NCI-H2171 (cell line): ENCODE data around the gene BCL2L13.

ENCODE experiments used
- DNase-seq: peaks from one replicate; lab custom pipeline; 2025; lab: John Stamatoyannopoulos, UW

BCL2L13 gene

GRCh38 chr22:17726928-17727897, 88.7 kb downstream of the BCL2L13 start:
- no peak for DNase-seq

DNA sequence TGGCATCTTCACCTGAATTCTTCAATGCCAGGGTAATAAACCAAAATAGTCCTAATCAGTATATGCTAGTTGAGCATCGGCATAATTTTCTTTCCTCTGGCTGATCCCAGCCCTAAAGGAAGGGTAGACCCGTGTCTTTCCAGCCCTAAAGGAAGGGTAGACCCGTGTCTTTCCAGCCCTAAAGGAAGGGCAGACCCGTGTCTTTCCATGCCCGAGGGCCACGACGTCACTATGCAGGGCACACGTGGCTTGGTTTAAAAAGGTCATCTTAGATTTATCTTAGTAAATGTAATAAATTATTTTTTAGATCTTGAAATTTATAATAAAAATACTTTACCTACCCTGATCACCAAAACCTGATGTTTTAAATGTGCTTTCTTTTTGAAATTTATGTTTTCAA, 90.2 kb downstream of the BCL2L13 start:
- DNase-seq, result no peak

- DNase-seq, result no peak
Measured at GRCh38 chr22:17729561-17729960, 91.0 kb downstream of the BCL2L13 start.

- no peak for DNase-seq
Measured at GRCh38 chr22:17732251-17732854, 93.8 kb downstream of the BCL2L13 start.

DNA sequence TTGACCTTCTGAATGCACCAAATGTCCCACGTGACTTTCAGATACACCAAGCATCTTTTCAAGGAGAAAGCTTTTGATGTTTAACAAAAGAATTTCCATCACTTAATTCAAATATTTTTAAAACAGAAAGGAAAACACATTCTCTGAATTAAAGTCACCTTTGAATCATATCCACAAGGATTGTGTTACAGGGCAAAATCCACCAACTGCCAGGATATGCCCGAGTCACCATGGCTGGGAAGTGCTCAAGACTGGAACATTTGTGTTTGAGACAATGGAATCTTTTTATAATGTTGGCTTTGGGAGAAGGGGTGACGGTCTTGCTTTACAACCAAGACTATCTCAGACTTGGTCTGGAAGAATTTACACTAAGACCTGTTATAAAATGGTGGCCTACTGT, 94.9 kb downstream of the BCL2L13 start:
- no peak for DNase-seq

GRCh38 chr22:17734187-17734586, 95.6 kb downstream of the BCL2L13 start:
- no peak for DNase-seq

DNA sequence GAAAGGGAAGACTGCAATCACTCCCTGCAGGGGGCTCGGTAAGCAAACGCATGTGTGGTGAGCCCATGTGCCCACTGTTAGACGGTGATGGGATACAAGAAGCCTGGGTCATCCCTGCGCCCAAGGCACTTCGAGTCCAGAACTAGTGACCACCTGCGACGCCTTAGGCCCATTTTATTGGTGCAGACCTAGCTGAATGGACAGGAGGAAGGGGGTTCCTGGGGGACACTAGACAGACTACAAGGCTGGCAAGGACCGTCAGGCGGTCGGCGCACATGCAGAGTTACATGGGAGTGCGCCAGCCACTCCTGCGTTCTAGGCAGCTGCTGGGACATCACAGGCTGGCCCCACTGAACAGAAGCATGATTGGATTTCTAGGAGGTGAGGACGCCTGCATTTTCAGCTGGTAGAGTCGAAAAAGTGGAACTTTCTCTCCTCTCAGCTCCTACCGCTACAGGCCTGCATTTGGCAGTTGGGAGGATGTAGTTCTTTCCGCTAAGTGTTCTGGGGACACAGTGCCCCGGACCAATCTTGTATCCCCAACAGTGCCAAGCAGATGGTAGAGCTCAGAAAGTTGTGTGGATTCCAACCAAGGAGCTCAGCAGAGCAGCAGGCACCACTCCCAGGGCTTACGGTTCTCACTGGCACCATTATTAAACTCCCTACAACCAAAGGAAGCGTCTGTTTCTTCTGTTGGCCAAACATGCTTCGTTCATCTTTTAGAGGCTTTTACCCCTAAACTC, 100.0 kb downstream of the BCL2L13 start:
- no peak for DNase-seq

DNA sequence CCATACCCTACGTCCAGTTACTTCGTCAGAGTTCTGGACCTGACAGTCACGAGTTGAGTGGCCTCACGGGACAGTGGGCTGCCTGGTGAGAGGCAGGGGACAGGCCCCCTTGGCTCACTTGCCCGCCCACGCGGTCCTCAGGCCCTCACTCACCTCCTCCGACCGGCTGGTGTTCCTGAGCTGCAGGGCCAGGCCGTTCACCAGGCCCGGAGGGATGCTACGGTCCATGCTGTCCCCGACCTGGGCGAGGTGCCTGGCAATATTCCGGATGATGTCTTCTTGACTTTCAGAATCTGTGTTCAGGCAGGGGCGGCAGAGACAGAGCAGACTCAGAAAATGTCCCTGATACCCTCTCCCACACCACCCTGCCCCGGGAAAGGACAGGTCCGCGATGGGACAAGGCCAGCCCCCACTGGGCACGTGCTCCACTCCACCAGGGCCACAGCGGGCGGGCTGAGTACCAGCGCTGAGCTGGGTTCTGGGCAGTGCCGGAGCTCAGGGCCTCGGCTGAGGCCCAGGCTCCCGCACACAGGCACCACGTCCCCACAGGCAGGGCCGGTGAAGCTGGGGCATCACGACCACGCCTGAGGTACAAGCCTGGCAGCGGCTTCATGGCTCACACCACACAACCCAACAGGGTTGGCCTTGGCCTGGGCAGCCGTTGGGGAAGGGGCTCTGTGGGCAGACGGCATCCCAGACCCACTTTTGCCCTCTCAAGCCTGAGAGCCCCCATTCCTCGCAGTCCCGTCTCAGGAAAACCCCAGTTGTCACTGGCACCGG, 100.8 kb downstream of the BCL2L13 start:
- DNase-seq, result no peak

DNA sequence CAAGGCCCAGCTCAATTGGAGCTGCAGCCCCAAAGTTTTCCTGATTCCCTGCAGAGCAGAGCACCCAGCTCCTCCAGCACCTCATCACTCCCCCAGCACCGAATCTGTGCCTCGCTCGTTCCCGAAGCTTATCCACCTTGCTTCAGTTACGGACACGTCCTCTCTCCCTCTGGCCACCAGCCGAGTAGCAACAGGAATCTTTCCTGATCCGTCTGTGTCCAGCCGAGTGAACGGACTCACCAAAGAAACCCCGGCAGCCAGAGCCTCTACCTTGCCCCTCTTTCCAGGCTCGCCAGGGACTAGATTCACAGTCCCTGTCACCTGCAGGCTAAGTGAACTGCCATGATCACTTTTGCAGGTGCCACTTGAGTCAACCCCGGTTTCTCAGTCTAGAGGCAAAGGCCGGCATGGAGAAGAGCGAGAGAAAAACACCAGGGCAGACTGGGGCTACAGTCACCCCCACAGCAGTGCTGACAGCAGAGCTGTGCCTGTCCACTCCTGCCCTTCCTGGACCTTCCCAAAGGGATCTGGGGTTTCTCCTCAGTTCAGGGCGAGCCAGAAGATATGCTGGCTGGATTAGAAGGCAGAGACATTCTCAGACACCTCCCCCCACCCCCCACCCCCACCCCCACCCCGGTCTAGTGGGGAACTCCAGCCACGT, 103.4 kb downstream of the BCL2L13 start:
- DNase-seq, result no peak

GRCh38 chr22:17742527-17742902, 104.0 kb downstream of the BCL2L13 start:
- DNase-seq, result peak; percentile 57

- no peak for DNase-seq
Measured at GRCh38 chr22:17743661-17744411, 105.3 kb downstream of the BCL2L13 start.

DNA sequence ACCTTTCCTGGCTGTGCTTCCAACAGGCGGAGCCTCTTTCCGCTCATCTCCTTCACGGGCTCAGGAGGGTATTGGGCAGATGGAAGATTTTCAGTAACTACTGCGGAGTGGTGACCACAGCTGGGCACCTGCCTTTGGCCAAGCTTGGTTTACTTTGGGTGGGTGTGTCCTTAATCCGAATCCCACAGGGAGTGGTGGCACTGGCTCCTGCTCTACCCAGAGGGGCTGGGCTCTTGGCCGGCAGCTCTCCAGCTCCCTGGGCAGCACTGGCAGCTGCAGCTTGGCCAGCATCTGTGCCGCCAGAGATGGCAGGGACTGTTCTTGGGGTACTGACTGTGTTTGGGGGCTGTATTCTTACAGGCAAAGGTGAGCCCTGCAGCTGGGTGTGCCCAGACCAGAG, 105.9 kb downstream of the BCL2L13 start:
- DNase-seq, result no peak

DNA sequence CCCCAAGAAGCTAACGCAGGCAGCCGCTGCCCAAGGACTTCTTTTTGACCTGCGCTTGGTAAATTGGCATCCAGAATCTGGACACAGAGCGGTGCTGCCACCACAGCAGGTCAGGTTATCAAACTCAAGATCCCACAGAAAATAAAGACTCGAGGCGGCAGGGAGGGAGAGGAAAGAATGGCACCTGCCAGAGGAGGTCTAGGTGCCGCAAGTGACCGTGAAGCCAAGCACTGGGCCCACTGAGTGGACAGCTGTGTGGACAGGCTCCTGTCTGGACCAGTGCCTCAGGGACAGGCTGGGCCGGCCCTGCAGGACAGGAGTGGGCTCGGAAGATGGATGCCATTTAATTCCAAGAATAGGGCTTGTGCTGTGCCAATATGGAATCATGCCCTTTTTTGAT, 108.4 kb downstream of the BCL2L13 start:
- DNase-seq, result no peak

DNA sequence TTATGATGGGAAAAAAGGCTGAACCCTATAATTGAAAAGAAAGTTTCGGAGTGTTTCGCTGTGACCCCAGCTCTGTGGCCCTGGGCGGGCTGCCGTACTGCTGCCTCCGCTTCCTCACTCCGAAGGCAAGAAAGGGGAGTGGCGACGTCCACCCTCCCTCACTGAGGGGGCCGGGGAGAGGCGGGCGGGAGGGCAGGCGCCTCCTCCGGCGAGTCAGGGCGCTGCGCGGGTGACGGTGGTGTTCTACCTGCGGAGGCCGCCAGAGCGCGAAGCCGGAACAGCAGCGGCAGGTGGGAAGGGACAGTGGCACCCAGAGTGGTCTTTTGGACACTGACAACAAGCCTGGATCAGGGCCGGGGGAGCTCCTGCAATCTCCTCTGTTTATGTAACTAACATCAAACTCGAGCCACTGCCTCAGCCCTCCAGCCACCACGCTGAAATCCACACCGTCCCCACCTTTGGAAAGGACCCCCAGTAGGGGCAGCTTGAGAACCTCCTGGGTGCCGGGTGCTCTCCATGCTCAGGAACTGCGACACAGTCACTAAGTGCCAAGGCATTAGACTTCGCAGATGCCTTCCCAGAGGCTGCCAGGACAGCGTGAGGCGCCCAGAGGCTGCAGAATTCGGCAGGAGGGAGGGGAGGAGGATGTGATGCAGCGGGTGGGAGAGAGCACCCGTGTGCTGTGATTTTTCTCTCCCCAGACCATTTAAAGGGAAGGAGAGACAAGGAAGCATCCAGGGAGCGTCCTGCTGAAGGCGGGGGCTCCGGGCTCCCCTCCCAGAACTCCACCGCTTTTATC, 110.2 kb downstream of the BCL2L13 start:
- DNase-seq, result no peak

DNA sequence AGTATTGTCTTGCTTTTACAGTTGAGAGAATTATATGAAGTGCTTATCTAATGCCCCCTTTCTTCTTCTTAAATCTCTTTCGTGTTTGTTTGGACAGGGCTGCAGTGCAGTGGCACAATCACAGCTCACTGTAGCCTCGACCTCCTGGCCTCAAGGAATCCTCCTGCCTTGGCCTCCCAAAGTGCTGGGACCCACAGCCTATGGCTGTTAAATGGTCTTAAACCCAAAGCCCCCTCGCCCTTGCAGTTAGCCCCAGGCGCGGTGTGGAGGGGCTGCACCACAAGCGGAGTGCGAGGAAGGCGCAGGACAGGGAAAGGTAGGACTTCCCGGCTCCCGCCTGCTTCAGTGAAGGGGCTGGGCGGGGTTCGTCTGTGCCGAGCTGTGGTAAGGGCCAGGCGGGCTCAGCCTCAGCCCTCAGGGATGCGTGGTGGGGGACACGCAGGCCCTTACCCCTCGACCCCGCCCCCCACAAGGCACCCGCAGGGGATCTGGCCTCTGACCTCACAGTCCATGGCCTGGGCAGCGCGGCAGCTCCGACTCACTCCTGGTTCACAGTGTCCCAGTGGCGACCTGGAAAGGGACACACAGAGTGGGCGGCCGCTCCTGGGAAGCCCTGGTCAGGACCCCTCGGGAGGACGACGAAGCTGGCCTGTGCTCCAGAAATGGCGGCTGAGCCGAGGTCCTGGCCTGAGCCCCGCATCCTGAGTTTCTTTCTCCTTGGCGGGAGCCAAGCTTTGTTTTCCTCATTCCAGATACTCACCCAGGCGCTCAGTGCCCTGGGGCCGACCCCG, 111.2 kb downstream of the BCL2L13 start:
- DNase-seq, result no peak

DNA sequence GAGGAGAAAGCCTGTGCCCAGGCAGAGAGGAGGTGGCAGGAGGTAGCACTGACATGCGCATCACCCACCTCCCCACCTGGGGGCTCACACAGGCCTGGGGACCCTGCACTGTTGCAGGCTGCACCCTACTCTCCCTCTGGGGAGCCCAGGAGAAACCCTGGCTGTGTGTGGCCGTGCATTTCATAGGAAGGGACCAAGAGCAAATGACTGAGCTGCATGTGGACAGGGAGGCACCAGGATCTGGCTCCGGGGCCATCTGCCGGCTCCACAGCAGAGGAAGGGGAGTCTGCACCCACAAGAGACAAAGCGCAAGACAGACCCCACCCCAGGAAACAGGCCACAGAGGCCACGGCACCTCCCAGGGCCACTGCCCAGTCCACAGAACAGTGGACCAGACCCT, 113.0 kb downstream of the BCL2L13 start:
- no peak for DNase-seq

DNA sequence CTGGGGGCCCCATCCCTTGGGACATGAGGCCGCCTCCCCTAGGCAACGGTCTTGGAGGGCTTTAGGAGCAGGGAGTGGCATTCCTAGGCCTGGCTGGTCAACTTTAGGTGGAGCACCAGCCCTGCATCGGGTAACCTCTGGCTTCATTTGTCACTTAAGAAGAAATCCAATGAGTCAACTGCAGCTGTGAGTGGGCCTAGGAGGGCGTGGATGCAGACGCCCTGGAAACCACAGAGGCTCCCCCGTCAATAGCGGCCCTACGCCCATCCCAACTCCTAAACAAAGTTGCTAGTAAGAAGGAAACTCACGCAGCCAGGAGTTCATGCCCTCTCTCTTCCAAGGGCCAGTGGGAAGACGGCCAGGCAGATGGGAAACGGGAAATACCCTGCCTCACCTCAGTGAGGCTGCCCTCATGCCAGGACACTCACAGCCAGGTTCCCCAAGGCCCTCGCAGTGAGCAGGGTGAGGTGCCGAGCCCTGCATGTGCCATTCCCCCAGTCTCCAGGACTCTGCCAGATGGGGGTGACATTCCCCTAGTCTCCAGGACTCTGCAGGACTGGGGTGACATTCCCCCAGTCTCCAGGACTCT, 114.9 kb downstream of the BCL2L13 start:
- DNase-seq, result no peak

- DNase-seq, result no peak
Measured at GRCh38 chr22:17754233-17754925, 115.8 kb downstream of the BCL2L13 start.
